HG02870 (cell line): ENCODE data around the gene RAPSN.
"Not testable (repeated sequence)": the region's sequence is repeated elsewhere in the genome, so short reads cannot be mapped to it uniquely, and the experiment has no call there.

ENCODE experiments used
- ATAC-seq: cut with Tn5 transposase; IDR thresholded peaks from one replicate; pipeline ENCODE4 v1.9.1; 2021; ENCODE audit warnings: mild to moderate bottlenecking, moderate library complexity; ENCODE audit not compliant: unreplicated experiment

Gene RAPSN

GRCh38 chr11:47466701-47467250 is 17.8 kb upstream of the RAPSN start:
- no peak for ATAC-seq

GRCh38 chr11:47466201-47466600 is 17.3 kb upstream of the RAPSN start:
- no peak for ATAC-seq

- ATAC-seq, result no peak
Observed at GRCh38 chr11:47464483-47464882, 15.5 kb upstream of the RAPSN start.

GRCh38 chr11:47461876-47462275 is 12.9 kb upstream of the RAPSN start:
- ATAC-seq, result no peak

GRCh38 chr11:47460571-47461235 is 11.8 kb upstream of the RAPSN start:
- ATAC-seq, result no peak

- not testable (repeated sequence) for ATAC-seq
Observed at GRCh38 chr11:47454258-47454671, 5.3 kb upstream of the RAPSN start.

- no peak for ATAC-seq
Observed at GRCh38 chr11:47453365-47453764, 4.4 kb upstream of the RAPSN start.

GRCh38 chr11:47451990-47452389 is 3.1 kb upstream of the RAPSN start:
- ATAC-seq, result no peak

GRCh38 chr11:47451436-47451835 is 2.5 kb upstream of the RAPSN start:
- ATAC-seq, result no peak

- no peak for ATAC-seq
Observed at GRCh38 chr11:47449541-47449940, 605 bp upstream of the RAPSN start.

- no peak for ATAC-seq
Observed at GRCh38 chr11:47447906-47448305, 1.0 kb downstream of the RAPSN start.

- ATAC-seq, result no peak
Observed at GRCh38 chr11:47446833-47447232, 2.1 kb downstream of the RAPSN start.

- no peak for ATAC-seq
Observed at GRCh38 chr11:47445840-47446239, 3.1 kb downstream of the RAPSN start.

GRCh38 chr11:47443817-47444216 is 5.1 kb downstream of the RAPSN start:
- ATAC-seq, result no peak

GRCh38 chr11:47443028-47443700 is 5.8 kb downstream of the RAPSN start:
- ATAC-seq, result no peak

GRCh38 chr11:47442514-47442913 is 6.4 kb downstream of the RAPSN start:
- ATAC-seq, result no peak

GRCh38 chr11:47441421-47441820 is 7.5 kb downstream of the RAPSN start:
- no peak for ATAC-seq

GRCh38 chr11:47440054-47440476 is 8.9 kb downstream of the RAPSN start:
- ATAC-seq, result no peak

- ATAC-seq, result no peak
Observed at GRCh38 chr11:47438721-47439120, 10.2 kb downstream of the RAPSN start.

- no peak for ATAC-seq
Observed at GRCh38 chr11:47437746-47438418, 11.1 kb downstream of the RAPSN start.

- ATAC-seq, result no peak
Observed at GRCh38 chr11:47437218-47437745, 11.7 kb downstream of the RAPSN start.

- no peak for ATAC-seq
Observed at GRCh38 chr11:47436726-47437125, 12.2 kb downstream of the RAPSN start.
